NAMALWA (cell line): ENCODE results near the gene TENM4.
A peak's percentile ranks its signal among the peaks of the same experiment; 100 is the strongest.

Source experiments
- DNase-seq: peaks from one replicate; pipeline ENCODE4 v3.0.0-alpha.2; 2015; ENCODE audit warnings: low spot score

TENM4 gene

DNA sequence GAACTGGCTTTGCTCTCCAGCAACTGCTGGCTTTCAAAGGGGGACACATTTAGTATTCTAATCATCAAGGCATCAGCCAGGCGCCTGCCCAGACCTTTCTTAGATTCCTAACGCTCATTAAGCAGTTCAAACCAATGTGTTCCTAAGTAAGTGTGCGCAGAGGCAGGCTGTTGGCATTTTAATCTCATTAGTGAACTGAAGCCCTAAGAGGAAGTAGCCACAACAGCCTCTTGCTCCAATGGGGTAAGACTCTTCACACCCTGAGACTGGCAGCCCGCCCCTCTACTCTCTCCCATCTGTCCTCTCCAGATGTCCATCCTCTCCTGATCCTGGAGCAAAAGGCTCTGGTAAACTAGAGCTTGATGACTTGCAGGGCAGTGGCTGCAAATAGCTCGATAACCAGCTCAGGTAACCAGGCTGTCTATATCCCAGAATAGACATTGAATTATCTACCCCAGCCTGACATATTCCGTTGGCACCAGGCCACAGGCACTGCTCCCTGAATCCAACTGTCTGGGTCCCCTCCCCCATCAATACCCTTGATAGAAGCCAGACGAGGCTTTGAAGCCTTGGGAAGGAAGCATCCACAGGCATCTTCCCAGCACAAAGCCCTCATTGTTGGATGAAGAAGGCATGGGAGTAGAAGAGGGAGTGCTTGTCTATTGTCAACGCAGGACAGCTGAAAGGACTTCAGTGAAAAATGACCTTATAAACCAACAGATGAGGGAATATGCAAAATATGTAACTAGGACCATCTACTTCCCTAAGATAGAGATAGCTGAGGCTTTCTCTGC, 321.1 kb downstream of the TENM4 start:
- DNase-seq: no peak

DNA sequence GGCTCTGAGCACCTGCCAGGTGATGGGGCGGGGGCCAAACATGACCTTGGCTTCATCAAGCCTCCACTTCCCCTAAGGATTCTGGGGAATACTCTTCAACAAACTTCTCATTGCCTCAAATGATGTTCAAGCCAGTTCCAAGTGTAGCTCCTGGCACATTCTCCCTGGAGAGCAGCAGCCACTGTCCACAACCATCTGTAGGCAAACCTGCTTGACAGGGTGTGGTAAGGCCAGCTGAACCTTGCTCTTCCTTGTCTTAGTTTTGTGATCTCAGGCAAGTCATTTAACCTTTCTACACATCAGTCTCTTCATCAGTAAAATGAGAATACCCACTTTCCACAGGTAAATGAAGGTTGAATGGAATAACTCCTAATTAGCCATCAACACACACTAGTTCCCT, 323.3 kb downstream of the TENM4 start:
- DNase-seq: no peak

- no peak for DNase-seq
Measured at GRCh38 chr11:79116600-79116999, 324.2 kb downstream of the TENM4 start.

- no peak for DNase-seq
Measured at GRCh38 chr11:79113054-79113690, 327.7 kb downstream of the TENM4 start.

- no peak for DNase-seq
Measured at GRCh38 chr11:79110796-79111195, 330.0 kb downstream of the TENM4 start.

- DNase-seq: no peak
Measured at GRCh38 chr11:79110321-79110720, 330.5 kb downstream of the TENM4 start.

GRCh38 chr11:79108851-79109250, 332.0 kb downstream of the TENM4 start:
- no peak for DNase-seq

DNA sequence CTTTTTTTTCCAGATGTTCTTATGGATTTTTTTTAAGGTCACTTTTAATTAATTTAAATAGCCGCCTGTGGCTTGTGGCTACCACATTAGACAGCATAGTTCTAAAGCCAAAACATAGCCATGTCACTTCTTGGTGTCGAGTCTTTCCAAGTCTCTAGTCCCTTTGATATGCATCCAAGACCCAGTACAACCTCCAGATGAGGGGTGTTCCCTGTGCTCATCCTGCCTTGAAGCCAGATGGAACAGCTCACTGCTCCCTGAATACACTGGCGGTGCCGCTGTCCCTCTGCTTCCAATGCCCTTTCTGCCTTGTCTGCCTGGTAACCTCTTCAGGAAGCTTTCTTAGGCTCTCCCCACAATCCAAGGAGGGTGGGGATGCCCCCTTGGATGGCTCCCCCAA, 338.0 kb downstream of the TENM4 start:
- DNase-seq: no peak

DNA sequence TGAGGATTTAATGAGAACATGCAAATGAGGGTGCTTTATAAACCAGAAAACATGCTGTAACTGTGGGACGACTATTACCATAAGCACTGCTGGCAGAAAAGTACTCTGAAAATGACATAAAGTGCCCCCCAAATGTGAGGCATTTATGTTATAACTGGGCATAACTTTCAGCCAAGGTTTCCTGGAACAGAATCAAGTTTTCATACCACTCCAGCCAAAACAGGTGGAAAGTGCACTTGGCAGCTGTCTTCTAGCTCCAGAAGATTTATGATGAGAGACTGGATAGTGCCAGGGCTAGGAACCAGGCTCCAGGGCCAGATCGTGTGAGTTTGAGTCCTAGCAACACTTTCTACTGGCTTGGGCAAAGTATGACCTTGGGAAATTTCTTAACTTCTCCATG, 339.2 kb downstream of the TENM4 start:
- DNase-seq: no peak

- peak; percentile 70 for DNase-seq
Measured at GRCh38 chr11:79100093-79100910, 340.5 kb downstream of the TENM4 start.

DNA sequence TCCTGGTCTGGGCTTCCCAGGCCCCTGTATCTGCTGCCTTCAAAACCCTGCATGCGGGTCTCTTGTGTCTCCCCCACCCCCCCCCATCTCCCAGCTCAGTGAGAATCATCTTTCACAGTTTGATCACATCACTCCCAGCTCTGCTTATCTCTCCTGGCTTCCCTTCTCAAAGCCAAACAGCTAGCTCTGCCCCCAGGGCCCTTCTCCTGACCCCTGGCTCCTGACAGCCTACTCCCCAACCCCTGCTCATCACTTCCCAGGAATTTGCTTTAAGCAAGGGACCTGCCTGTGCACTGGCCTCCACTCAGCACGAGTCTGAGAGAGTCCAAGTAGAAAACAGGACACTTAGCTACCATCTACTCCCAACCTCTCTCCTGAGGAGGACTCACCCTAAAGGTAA, 342.7 kb downstream of the TENM4 start:
- DNase-seq: no peak

DNA sequence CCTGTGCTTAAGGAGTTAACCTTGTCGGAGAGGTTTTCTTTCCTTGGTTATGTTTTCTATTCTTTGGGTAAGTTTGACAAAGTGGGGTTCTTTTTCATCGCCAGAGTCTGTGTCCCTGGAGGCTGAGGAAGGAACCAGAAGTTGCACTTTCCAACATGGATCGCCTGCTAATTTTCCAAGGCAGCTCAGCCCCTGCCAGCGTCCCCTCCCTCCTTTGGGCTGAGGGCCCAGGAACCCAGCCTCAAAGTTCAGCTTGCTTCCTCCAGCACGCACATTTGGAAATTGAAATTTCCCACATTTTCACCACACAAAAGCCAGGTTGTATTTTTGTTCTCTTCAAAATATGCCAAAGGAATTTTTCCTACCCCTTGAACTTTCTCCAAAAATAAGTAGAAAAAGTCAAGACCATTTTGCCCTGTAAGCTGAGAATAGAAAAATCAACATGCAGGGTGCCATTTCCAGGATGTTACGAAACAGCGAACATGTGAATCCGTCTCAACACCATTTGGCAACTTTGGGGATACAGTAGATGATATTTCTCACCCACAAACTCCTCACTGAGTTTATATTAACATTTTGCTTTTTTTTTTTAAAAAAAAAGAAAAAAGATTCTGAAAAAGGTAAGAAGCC, 343.5 kb downstream of the TENM4 start:
- no peak for DNase-seq

DNA sequence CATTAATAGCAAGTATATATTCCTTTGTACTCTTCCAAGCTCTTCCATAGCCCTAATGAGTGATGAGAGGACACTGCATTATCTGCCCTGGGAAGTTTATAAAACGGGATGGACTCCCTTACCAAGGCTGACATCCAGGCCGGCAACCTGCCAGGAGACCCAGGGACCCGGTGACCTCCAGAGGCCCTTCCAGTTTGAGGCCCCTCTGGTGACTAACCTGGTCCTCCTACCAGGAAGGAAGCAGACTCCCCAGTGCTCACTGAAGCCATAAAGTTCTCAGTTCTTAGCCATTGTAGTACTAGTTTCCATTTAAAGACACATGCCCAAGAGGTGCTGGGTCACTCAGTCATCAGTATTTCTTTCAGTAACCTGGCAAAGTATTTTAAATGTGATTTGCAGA, 345.4 kb downstream of the TENM4 start:
- no peak for DNase-seq

GRCh38 chr11:79094616-79095015, 346.2 kb downstream of the TENM4 start:
- DNase-seq: no peak

DNA sequence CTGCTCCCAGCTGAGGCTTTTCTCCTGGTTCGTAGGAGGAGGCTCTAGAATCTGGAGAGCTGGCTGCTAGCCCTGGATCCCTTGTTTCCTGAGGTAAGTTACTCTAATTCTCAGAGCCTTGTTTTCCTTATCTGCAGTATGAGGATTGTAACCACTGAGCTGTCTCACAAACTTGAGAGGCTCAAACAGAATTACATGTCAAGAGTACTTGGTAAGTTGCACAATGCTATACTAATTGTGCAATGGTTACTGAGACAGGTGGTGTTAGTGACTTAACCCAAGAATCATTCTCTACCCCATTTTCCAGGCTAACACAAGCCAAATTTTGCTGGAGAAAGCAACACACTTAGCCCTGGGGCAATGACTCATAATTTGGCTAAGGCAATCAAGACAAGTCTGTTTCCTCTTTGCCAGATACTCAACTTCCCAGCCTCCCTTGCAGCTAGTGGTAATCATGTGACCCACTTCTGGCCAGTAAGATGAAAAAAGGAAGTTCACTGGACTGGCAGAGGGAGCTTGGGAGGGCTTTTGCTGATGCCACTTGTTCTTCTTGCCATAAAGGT, 348.0 kb downstream of the TENM4 start:
- peak; percentile 41 for DNase-seq

GRCh38 chr11:79090191-79090705, 350.6 kb downstream of the TENM4 start:
- DNase-seq: no peak

DNA sequence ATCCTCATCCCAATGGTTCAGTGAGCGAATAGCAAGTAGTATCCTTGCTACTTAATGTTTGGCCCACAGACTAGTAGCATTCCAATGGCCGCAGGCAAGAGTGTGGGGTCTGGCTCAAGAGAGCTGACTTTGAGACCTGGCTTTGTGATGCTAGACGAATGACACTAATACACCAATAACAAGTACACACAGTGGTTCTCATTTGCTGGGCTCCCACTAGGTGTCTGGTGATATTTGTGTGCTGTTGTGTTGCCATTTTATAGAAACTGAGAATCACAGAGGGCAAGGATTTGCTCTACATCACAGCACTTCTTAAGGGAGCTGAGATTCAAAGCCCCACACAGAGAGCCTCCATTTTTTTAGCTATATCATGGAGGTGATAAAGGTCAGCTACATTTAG, 351.2 kb downstream of the TENM4 start:
- no peak for DNase-seq

DNA sequence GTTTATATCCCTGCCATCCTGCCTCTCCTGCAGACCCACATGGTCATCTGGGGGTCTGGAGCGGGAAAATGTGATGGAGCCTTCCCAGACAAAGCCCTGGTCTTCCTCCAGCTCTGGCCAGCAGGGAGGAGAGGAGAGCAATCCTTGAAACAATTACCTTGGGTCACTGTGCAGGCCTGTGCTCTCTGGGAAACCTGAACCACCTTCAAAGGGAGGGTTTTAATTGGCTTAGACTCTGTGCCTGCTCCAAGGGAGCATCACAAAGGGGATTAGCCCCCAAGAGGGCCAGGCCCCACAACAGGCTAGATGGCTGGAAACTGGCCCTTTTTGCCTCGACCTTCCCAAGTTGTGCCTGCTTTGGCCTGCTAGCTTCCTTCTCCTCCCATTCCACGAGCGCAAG, 351.9 kb downstream of the TENM4 start:
- no peak for DNase-seq

DNA sequence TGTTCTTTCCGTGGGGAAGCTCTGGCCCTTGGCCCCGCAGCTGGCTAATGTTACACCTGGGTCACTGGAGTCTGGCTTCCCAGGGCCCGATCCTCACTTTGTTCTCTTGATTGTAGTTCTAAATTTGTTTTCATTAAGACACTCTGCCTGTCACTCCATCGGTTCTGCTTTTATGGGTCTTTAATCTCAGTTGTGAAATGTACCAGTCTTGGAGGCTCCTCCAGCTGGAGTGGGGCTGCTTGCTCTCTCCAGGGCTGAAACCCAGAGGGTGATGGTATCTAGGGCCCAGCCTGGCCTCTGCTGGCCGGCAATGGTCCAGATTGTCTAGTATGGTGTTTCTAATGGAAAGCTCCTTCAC, 352.9 kb downstream of the TENM4 start:
- no peak for DNase-seq

GRCh38 chr11:79087238-79087960, 353.4 kb downstream of the TENM4 start:
- DNase-seq: no peak

DNA sequence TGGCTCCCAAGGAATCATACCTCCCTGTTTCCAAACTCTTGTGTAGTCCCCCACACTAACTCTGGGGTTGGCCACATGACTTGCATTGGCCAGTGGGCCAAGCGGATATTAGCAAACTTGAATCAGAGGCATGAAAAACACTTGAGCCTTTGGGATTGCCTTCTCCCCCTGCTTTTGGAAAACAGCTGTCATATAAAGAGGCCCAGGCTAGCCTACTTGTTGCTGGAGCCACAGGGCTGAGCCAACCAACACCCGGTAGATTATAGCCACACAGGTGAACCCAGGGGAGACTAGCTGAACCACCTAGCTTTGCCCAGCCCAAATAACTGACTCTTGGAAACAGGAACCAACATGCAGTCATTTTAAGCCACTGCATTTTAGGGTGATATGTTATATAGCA, 354.8 kb downstream of the TENM4 start:
- no peak for DNase-seq
